GM12892 (cell line): Measurements from ENCODE around the gene SLCO3A1.

Source experiments
- DNase-seq: peaks from one replicate; pipeline ENCODE4 v3.0.0; 2011; ENCODE audit not compliant: insufficient read length
- FAIRE-seq: peaks from 2 replicates; lab custom pipeline; 2011; peaks lifted over from hg19 to GRCh38; lab: Jason Lieb, UNC
- POLR2A ChIP-seq: IDR thresholded peaks from 2 replicates; pipeline ENCODE4 v1.6.1; 2011; ENCODE audit warnings: low read depth, low read length, control low read depth
- POLR2AphosphoS5 ChIP-seq: IDR thresholded peaks from 2 replicates; pipeline ENCODE4 v1.6.1; 2011; ENCODE audit warnings: low read depth, low read length, control low read depth
- TAF1 ChIP-seq: IDR thresholded peaks from 2 replicates; pipeline ENCODE4 v1.6.1; 2011; ENCODE audit warnings: low read depth, mild to moderate bottlenecking, control low read depth, low read length, borderline replicate concordance

The SLCO3A1 gene

GRCh38 chr15:92006186-92007028 lies 152.9 kb downstream of the SLCO3A1 start:
- no peak for FAIRE-seq
- DNase-seq, result no peak
- TF ChIP-seq POLR2A (no peak), POLR2AphosphoS5 (no peak), TAF1 (no peak)

- TF ChIP-seq POLR2AphosphoS5 (no peak), TAF1 (no peak), POLR2A (no peak)
- DNase-seq (no peak), FAIRE-seq (no peak)
These were observed 155.7 kb downstream of the SLCO3A1 start for GRCh38 chr15:92009162-92009561.

- TF ChIP-seq POLR2AphosphoS5, result no peak
- DNase-seq, result no peak
- no peak for FAIRE-seq
These were observed 158.3 kb downstream of the SLCO3A1 start for GRCh38 chr15:92011611-92012367.

GRCh38 chr15:92012368-92012629 lies 158.8 kb downstream of the SLCO3A1 start:
- FAIRE-seq, result no peak
- TF ChIP-seq TAF1 (no peak), POLR2A (no peak), POLR2AphosphoS5 (no peak)

GRCh38 chr15:92012881-92013280 lies 159.4 kb downstream of the SLCO3A1 start:
- DNase-seq, result no peak
- FAIRE-seq, result no peak
- TF ChIP-seq POLR2AphosphoS5 (no peak), TAF1 (no peak), POLR2A (no peak)

More at GRCh38 chr15:92012368-92012629, 158.8 kb downstream of the SLCO3A1 start:
- no peak for DNase-seq

- TF ChIP-seq POLR2AphosphoS5, result no peak
- no peak for TF ChIP-seq POLR2A
- no peak for TF ChIP-seq TAF1
- FAIRE-seq (no peak), DNase-seq (no peak)
These were observed 160.9 kb downstream of the SLCO3A1 start for GRCh38 chr15:92014281-92015030.

GRCh38 chr15:92017882-92018534 lies 164.5 kb downstream of the SLCO3A1 start:
- DNase-seq, result no peak
- TF ChIP-seq POLR2A, result no peak
- no peak for TF ChIP-seq POLR2AphosphoS5
- no peak for TF ChIP-seq TAF1
- no peak for FAIRE-seq

GRCh38 chr15:92018535-92019239 lies 165.2 kb downstream of the SLCO3A1 start:
- TF ChIP-seq POLR2AphosphoS5, result no peak
- no peak for TF ChIP-seq TAF1
- TF ChIP-seq POLR2A, result no peak
- DNase-seq (no peak), FAIRE-seq (no peak)

GRCh38 chr15:92019706-92020105 lies 166.2 kb downstream of the SLCO3A1 start:
- TF ChIP-seq POLR2A (no peak), TAF1 (no peak), POLR2AphosphoS5 (no peak)
- FAIRE-seq (no peak), DNase-seq (no peak)

- no peak for FAIRE-seq
- TF ChIP-seq POLR2A, result no peak
- TF ChIP-seq POLR2AphosphoS5, result no peak
- TF ChIP-seq TAF1, result no peak
- no peak for DNase-seq
These were observed 166.7 kb downstream of the SLCO3A1 start for GRCh38 chr15:92020207-92020606.

- DNase-seq (no peak), FAIRE-seq (no peak)
- no peak for TF ChIP-seq POLR2A
- TF ChIP-seq TAF1, result no peak
- TF ChIP-seq POLR2AphosphoS5, result no peak
These were observed 167.3 kb downstream of the SLCO3A1 start for GRCh38 chr15:92020804-92021203.
